NCI-H2227 (cell line): ENCODE data around the gene C16orf78.

Experiments
- DNase-seq: peaks from one replicate; lab custom pipeline; 2025; ENCODE audit not compliant: unreplicated experiment; lab: John Stamatoyannopoulos, UW

The C16orf78 gene, protein sequence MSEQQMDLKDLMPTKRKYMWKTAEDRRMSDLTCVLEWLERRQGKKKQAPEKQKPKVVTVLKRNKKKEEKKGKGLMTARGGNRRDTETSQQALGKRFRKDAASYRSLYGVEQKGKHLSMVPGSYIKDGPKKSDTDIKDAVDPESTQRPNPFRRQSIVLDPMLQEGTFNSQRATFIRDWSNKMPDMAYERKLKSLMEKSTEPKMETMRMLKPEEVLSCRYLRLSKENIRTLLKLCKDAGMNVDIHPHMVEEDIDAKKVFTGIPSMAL

DNA sequence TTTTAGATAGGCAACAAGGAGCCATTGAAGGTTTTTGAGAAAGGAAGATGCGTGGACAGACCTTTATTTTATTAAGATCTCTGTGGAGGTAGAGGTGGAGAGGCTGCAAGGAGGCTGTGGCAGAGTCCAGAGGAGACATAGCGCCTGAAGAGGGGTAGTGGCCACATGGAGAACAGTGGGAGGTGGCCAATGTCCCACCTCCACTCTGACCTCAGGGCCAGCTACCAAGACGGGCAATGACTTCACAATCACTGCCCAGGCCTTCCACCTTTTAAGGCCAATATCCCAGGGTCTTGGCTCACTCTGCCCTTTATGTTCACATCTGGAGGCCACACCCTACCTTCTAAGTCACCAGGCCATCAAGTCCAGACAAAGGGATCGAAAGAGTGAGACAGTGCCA lies at the start of gene C16orf78:
Gene C16orf78, plus strand, starts transcription at position 301 of the 400 bp plus-strand sequence. CDS start 136 bp downstream, outside the sequence.
- no peak for DNase-seq

DNA sequence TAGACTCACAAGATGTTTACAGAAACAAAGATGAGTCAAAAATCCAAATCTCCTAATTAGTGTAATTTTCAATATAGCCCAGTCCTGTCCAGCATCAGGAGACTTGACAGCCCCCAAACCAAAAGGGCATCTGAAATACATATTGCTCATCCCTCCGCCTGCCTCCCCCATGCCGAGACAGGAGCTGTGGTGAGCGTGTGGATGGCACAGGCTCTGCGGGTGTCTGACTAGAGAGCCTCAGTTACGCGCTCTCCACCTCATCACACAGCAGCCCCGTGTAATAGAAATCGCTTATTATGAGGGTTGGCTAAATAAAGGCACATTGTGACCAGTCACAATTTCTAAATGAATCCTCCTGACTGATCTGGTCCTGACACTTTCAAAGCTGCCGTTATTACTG lies 48.9 kb upstream of the C16orf78 start:
- peak; percentile 19 for DNase-seq

DNA sequence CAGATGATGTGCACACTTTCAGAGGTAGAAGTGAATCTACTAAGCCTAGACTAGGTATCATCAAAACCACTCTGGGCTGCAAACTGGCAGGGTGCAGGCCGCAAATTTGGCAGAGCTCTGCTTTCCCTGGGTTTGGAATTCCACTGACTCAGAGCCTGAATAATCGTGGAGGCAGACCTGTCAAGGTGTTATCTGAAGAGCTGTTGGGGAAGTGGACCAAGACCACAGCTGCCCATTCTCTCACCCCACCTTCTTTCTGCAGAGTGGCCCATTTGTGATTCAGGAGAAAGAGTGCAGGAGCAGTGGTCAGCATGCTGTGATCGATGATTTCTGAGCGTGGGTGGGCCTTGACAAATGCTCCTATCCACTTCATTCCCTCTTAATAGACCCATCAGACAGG lies 46.1 kb upstream of the C16orf78 start:
- no peak for DNase-seq

DNA sequence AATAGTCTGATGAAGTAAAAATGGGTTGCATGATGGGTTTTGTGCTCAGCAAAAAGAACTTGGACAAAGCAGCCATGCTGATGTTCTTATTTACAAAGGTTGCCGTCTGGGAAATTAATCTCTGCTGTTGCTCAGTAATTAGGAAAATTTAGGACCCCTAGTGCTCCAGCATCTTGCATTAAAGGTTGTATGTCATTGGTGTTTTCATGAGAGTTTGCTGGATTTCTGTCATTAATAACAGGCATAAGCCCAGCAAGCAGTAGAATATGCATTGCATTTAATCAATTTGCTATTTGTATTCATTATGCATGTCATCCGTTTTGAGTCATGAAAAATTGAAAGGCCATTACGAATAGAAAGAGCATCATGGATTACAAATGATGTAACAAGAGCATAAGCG lies 45.3 kb upstream of the C16orf78 start:
- DNase-seq = no peak

DNA sequence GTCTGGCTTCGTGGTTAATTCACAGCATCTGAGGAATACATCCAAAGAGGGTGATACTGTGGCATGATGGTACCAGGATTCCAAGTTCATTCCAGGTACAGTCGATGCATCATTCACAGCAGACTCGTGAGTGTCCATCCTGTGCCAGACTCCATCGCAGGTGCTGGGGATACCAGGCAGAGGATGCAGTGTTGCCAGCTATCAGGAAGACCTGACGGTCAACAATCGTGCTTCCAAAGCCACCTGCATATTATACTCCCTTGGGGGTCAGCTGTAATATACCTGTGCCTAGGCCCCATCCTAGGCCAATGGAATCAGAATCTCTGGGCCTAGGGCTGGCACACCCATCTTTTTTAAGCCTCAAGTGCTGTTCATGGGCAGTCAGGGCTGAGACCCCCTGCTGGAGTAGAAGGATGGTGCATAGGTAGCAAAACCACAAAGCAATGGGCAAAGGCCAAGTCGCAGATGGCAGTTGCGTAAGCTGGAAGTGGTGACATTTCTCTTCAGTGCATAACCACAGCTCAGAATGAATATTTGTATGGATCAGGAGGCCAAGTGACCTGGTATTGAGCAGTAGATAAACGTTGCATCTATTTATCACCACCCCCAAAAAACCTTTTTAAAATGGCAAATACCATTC lies 42.9 kb upstream of the C16orf78 start:
- DNase-seq = no peak

DNA sequence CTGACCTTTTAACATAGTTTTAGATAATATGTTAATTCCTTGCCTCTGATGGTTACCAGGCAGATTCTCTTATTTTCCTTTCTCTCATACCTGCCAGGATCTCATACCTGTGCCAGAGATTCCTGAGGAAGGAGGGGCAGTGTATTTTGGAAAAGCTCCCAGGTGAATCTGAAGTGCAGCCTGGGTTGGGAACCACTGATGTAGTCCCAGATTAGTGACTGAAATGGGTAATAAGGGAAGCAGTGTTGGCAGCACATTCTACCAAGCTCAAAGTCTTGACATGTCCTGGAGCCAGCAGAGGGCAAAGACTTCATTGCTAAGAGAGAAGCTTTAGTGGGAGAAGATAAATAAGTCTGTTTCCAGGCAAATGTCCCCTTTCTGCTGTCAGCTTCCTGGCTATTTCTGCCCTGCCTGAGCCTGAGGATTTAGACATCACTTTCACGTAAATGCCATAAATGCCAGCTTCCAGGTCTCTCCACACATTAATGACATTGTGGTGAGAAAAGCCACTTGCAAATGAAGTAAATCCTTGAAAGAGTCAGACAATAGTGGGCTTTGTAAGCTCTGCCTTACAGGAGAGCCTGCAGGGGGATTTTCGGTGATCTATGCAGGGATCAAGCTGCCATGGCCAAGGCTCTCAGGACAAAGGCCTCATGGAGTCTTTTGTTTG lies 40.9 kb upstream of the C16orf78 start:
- no peak for DNase-seq

DNA sequence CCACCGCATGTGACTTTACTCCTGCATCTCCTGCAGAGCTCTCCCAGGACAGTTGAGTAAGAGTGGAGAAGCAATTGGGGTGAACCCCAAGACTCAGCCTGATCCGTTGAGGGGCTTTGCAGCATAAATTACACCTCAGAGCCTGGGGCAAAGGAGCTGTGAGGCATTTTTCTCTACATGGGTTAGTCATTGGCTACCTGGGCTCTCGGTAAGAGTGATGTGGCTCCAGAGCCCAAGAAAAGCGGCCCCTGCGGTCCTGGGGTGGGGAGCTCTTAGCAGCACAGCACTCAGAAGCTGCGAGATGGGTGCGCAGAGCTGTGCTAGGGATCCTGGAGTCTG lies 40.4 kb upstream of the C16orf78 start:
- DNase-seq = no peak

DNA sequence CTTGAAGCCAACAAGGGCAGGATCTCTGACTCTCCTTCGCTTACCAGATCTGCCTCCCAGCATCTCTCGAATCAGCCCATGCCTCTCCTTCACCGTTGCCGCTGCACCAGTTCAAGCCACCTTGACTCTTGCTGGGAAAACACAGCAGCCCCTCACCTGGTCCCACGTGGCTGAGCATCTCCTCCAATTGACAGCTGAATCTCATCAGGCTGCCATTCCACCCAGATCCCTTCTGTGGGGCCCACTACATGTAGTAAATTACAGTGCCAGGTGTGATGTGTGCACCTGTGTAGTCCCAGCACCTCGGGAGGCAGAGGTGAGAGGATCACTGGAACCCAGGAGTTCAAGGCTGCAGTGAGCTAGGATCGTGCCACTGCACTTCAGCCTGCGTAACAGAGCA lies 37.8 kb upstream of the C16orf78 start:
- DNase-seq = no peak

DNA sequence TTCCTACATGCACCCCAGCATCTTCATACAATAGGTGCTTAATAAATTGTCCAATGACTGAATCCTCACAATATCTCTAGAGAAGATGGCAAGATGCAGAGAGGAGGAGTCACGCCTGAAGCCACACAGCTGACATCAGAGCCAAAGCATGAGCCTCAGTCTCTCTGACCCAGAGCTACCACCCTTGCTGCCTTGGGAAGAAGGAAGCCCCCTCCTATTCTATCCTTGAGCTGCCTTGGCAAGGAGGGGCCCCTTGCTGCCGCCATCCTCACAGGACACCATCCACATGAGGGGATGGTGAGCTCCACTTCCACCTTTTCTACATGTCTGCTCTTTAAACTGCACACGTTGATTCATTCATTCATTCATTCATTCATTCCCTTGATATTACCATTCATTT lies 37.0 kb upstream of the C16orf78 start:
- no peak for DNase-seq

DNA sequence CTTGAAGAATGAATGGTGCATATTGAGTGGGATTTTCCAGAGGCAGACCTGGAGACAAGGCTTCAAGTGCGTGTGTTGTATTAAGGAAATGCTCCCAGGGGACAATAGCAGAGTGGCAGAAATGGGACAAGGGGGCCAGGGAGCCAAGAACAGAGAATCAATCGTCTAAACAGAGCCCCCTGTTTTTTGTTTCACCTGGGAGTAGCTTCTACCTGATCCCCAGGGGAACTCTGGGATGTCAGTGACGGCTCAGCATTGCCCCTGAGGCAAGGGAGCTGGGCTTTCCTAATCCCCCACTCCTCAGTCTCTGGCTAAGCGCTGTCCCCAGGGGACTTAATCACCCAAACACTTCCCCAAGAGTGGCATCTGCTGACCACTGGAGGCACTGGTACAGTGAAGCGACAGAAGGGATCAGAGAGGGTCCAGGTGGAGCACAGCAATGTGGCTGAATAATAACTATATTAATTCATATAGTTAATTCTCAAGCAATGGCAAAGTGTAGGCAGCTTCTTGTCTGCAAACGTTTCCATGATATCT lies 35.7 kb upstream of the C16orf78 start:
- DNase-seq = no peak

DNA sequence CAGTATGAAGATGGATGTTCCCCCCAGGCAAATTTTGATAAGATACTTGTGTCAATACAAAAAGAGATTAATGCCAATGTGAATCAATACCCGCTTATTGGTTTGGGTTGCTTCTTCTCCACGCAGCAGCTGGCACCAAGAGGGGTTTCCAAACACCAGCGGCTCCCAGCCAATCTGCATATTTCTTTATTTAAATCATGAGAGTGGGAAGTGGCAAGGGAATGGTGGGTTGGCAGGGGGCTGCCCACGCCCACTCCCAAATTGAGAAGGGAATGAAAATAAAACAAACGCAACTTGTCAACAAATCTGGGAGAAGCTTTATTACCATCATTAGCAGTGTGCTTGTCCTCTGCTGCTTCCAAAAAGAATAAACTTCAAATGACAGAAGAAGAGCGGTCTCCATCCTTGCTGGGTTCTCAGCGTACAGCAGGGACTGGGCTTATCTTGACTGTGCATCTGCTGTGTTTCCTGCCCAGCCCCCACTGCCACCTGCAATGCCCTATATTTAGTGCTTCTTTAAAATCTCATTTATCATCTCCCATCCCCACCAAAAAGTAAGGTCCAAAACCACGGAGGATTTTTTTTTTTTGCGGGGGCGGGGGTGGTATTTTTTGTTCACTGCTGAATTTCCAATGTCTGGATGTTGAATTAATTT lies 34.9 kb upstream of the C16orf78 start:
- DNase-seq = no peak

DNA sequence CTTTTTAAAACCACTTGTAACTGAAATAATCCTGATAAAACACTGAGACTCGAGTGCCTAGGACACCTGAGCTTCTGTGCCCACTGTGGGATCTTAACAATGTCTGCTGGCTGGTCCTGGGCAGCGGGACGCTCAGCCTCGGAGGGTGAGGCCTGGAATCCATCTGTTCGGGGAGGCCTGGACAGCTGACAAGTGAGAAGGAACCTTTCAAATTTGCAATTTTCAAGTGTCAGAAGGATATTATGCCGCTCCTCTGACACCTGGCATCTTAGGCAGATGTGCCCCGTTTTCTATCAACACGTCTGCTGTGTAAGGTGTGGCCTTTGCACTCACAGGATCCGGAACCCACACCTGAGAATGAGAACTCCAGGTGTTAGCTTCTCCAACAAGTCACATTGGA lies 33.1 kb upstream of the C16orf78 start:
- DNase-seq = no peak

DNA sequence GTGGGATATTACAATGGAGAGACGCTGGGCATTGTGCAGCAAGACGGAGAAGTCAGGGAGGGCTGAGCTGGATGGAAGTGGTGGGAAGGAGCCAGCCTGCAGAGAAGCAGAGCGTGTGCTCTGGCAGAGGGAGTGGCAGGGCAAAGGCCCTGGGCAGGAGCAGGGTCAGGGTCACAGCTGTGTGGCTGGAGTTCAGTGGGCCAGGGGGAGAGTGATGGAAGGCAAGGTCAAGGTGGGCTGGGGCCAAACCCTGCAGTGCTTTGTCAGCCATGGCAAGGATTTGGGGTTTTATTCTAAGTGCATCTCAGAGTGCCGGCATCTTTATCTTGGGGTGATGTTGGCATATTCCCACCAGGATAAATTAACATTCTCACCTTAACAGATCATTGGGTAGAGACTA lies 31.9 kb upstream of the C16orf78 start:
- DNase-seq = no peak

DNA sequence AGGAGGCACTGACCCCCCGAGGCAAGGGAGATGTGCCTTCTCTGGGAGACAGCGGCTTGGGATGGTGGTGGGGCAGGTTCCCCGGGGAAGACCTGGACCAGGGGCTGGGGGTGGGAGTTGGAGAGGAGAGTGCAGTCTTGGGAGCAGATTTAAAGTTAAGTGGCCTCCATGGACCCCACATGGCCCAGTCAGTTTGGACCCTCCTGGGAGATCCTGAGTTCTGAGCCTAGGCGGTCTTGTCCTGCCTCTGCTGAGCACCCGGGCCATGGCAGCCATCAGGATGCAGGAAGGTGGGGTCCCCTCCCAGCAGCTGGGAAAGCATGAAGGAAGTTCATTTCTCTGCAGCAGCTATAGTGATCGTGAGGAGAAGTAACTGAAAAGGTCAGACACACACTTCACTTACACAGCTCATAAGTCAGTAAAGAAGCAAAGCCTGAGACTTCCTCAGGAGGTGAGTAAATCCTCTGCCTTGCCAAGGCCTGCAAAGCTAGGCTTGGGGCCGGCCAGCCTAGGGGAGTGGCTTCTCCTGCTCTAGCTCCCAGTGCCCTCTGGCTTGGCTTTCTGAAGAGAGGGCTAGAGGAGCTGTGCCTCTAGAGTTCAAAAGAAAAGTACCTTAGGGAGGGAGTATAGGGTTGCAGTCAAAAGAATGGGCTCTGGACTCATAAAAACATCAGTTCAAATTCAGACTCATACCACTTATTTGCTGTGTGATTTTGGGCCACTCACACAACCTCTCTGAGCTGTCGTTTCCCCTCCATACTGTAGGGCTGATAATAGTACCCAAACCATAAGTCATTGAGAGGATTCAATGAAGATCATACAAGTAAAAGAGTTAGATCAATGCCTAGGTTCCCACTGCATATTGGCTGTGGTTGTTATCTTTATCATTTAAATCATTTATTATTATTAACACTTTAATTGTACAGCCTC lies 31.0 kb upstream of the C16orf78 start:
- no peak for DNase-seq

DNA sequence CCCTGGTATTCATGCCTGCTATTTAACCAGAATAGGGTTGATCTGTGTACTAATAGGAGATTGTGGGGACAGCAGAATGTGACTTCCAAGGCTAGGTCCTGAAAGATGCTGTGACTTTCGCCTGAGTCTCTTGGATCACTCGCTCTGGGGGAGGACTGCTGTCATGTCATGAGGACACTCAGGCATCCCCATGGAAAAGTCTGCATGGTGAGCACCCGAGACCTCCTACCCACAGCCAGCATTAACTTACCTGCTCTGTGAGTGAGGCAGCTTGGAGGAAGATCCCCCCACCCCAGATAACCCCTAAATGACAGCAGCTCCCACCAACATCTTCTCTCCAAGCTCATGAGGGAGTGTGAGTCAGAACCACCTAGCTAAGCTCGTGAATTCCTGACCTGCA lies 30.3 kb upstream of the C16orf78 start:
- no peak for DNase-seq

DNA sequence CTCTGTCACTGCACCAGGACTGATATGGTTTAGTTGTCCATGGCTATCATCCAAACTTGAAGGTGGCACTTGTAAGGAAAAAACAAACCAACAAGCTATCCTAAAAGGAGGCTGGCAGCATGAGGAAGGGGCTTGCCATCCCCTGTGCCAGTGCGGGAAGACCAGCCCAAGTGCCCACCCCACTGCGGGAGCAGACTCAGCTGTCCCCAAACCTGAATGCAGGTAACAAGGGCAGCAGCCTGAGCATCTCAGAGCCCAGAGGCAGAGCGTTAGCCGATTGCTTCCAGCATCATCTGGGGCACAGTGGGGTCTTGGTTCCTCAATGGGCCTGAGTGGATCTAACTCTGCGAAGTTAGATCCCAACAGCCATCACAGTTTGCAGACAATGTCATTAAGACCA lies 29.2 kb upstream of the C16orf78 start:
- DNase-seq = no peak

DNA sequence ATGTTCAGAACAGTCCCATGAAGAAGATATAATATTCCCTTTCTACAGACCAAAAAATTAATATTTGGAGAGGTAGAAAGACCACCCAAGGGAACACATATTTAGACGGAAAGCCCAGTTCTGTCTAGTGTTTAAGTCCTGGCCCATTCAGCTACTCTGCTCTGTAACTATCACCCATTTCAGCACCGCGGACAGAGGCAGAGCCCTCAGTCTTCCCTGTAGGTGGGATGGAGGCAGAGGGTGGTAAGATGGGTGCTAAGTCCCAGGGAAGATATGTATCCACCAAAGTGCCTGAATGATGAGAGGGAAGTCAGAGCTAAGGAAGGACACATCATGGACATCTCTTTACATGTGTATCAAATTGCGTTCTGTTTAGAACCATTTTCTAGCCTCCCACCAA lies 27.8 kb upstream of the C16orf78 start:
- DNase-seq = no peak

DNA sequence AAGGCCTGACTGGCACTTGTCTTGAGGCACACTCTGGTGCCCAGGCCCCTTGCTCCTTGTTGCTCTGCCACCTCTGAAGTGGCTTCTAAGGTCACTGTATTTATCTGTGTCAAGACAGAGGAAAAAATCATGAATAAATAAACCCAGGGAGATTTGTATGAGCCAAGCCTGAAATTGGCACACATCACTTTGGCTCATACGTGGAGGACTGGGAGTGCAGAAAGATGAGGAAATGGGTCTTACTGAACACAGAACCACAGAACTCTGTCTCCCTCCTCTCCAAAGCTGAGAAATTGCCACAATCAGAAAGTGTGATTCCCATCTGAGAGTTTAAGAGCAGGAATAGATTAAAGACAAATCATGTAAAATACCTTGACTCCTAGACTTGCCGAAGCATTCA lies 27.1 kb upstream of the C16orf78 start:
- DNase-seq = no peak

DNA sequence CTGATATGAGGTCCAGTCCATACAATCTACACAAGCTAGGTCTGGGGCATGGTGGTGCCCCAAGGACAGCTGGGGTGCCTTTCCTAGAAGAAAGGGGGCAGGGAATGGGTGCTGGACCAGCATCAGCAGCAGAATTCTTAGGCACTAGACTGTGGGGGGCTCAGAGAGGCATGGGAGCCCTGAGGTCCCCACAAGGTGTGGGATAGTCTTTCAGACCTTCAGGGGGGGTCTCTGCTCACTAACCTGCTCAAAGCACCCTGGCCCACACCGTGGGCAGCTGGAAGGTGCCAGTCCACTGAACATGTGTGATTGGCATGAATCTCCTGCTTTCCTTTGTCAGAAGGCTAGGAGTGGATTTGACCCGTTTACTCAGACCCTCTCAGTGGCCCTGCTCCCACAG lies 26.1 kb upstream of the C16orf78 start:
- no peak for DNase-seq

DNA sequence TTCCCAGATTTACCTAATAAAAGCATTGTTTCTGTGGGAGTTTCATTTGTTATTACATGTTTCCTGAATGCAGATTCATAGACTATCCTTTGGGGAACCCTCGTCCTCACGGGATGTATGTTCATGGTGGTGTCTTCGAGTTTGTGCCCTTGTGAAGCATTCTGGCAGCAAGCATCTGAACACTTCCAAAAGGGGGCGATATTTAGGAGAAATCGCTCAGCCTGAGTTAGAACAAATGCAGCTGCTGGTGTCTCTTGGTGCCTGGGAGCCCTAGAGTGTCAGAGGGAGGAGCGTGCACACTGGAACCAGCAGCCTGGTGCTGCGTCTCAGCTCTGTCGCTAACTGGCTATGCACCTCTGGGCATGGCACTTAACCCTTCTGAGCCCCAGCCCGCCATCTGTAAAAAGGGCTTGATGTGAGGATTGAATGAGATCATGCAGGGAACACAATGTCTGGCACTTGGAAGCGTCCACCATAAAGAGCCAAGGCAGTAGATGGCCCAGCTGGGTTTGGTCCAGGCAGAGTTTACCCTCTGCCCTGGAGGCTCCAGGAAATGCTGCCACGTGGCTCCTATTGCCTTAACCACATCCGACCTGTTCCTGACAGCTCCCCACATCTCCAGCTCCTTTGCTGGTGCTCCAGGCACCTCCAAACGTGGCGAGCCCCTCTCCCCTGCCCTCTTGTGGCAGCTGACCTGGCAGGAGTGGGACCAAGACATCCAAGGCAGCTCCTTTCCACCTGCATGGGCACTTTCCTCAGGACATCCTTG lies 25.0 kb upstream of the C16orf78 start:
- DNase-seq = peak; percentile 7
